ENCODE data around the gene SFRP2. TPM values are rescaled to one million over a fixed set of nuclear protein-coding genes. Genes with fewer than 3 reads are reported as not detected.

The SFRP2 gene
- total RNA-seq, 1 experiment from 2014 or later = not detected

DNA sequence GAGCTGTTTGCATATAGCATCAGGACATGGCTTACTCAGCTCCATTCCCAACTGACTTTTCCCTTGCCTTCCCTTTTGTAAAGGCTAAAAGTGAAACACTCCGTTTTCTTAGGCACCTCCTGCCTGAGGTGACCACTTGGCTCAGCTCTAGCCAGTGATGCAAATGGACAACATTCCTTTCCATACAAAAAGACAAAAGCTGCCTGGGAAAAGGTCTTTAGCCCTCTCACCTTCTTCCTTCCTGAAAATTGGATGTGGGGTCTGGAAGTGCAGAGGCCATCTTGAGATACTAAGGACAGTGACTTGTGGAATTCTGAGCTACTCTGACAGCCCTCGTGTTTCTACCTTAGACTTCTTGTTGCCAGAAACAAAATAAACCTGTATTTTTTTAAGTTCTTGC, 27.7 kb upstream of the SFRP2 start:
- ChIA-PET POLR2A (no interaction called here), CTCF (no interaction called here)
- Histone ChIP-seq H3K4me1 (no peaks in the 10 kb centered on the region), H3K4me3 (ENCODE audit: low read depth, low read length) (no peak overlapping the region), H3K27me3 (replicated peaks; ENCODE audit: control insufficient read depth, insufficient read depth, low read length) (no peaks in the 10 kb centered on the region), H3K9me3 (no peaks in the 10 kb centered on the region), H3K36me3 (ENCODE audit: control insufficient read depth, insufficient read depth, low read length) (no peaks in the 10 kb centered on the region)
- no peaks in the 10 kb centered on the region for H3K4me1 Mint-ChIP-seq (ENCODE audit: low read depth, unreplicated experiment)
- no peak for DNase-seq
- H3K27ac Mint-ChIP-seq (ENCODE audit: unreplicated experiment) = no peak overlapping the region
- intact Hi-C loops (cut with micrococcal nuclease; ENCODE audit: unreplicated experiment) = no loop called here
- BruUV-seq (replicated peaks) = no TSS peak
- H3K9me3 Mint-ChIP-seq (ENCODE audit: unreplicated experiment) = peaks cover 9% of the 10 kb centered on the region
- TF ChIP-seq, protein P1, sequence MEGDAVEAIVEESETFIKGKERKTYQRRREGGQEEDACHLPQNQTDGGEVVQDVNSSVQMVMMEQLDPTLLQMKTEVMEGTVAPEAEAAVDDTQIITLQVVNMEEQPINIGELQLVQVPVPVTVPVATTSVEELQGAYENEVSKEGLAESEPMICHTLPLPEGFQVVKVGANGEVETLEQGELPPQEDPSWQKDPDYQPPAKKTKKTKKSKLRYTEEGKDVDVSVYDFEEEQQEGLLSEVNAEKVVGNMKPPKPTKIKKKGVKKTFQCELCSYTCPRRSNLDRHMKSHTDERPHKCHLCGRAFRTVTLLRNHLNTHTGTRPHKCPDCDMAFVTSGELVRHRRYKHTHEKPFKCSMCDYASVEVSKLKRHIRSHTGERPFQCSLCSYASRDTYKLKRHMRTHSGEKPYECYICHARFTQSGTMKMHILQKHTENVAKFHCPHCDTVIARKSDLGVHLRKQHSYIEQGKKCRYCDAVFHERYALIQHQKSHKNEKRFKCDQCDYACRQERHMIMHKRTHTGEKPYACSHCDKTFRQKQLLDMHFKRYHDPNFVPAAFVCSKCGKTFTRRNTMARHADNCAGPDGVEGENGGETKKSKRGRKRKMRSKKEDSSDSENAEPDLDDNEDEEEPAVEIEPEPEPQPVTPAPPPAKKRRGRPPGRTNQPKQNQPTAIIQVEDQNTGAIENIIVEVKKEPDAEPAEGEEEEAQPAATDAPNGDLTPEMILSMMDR (IDR thresholded peaks at IDR 0.05; ENCODE audit: insufficient read depth in 1 of 2, low read depth in 1 of 2, low read length in 1 of 2, severe bottlenecking in 1 of 2, unreplicated experiment in 1 of 2) = no peak
- peaks cover 8% of the 10 kb centered on the region for H3K27me3 Mint-ChIP-seq (ENCODE audit: insufficient read depth, unreplicated experiment)
- no peaks in the 10 kb centered on the region for H3K36me3 Mint-ChIP-seq (ENCODE audit: insufficient read depth, unreplicated experiment)
- H3K4me3 Mint-ChIP-seq (ENCODE audit: unreplicated experiment) = no peak overlapping the region

DNA sequence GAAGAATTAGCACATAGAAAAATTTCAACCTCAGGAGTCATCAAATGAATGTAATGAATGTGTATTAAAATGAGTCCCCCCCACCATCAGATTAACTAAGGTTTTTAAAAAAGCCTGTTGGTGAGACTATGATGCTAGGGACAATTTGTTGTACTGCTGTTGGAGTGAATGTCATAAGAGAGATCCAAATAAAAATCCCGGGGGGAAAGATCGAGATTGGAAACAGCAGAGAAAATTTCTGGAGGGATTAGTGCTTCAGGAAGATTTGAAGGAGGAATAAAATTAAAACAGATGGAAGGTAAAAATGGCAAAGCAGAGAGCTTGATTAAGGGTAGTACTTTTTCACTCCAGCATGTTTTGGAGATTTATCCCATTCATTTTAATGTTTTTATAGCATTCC, 25.9 kb upstream of the SFRP2 start:
- CTCF ChIA-PET = no interaction called here
- Mint-ChIP-seq H3K27ac (ENCODE audit: unreplicated experiment) (no peak overlapping the region), H3K36me3 (ENCODE audit: insufficient read depth, unreplicated experiment) (no peaks in the 10 kb centered on the region), H3K27me3 (ENCODE audit: insufficient read depth, unreplicated experiment) (peaks cover 11% of the 10 kb centered on the region), H3K4me1 (ENCODE audit: low read depth, unreplicated experiment) (no peaks in the 10 kb centered on the region), H3K4me3 (ENCODE audit: unreplicated experiment) (no peak overlapping the region), H3K9me3 (ENCODE audit: unreplicated experiment) (peaks cover 9% of the 10 kb centered on the region)
- TF ChIP-seq, protein P1 (IDR thresholded peaks at IDR 0.05; ENCODE audit: insufficient read depth in 1 of 2, low read depth in 1 of 2, low read length in 1 of 2, severe bottlenecking in 1 of 2, unreplicated experiment in 1 of 2) = no peak
- H3K27me3 ChIP-seq (replicated peaks; ENCODE audit: control insufficient read depth, insufficient read depth, low read length) = no peaks in the 10 kb centered on the region
- H3K4me3 ChIP-seq (ENCODE audit: low read depth, low read length) = no peak overlapping the region
- BruUV-seq (replicated peaks) = no TSS peak
- DNase-seq = no peak
- H3K36me3 ChIP-seq (ENCODE audit: control insufficient read depth, insufficient read depth, low read length) = no peaks in the 10 kb centered on the region
- POLR2A ChIA-PET = no interaction called here
- H3K4me1 ChIP-seq = no peaks in the 10 kb centered on the region
- intact Hi-C loops (cut with micrococcal nuclease; ENCODE audit: unreplicated experiment) = no loop called here
- H3K9me3 ChIP-seq = no peaks in the 10 kb centered on the region

DNA sequence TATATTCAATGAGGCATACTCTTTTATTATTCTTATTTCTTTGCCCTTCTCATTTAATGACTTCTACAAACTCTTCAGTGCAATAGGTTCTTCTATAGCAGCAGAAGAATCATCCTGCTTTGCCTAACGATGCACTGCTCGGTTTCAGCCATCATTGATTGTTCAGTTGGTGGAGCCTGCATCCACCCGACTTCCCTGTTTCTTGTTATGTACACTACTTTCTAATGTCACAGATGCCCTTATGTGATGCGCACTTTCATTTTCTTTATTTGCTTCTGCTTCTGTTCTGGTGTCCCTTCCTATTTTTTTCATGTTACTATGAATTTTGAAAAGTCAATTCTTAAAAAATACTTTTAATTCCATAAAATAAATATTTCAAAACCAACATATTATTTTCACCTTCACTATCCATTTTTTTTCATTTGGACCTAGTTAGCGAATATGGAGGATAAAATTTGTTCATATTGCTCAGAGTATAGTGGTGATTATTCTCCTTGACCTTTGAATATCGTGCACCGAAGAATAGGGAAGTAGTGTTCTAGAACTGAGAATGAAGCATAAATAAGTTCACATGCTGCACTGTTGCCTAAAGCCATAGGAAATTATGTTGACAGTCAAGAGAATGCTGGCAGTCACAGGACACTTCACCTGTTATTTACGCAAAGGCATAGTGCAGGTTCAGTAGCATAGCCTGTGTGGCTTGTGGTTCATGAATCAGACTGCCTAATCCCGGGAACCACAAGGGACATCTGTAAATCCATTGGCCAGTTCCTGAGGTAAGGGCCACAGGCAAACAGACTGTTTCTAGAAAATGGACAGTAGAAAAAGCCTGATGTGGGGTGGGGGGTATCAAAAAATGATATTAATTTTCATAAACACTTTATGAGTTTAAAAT, 21.3 kb upstream of the SFRP2 start:
- no peaks in the 10 kb centered on the region for H3K36me3 ChIP-seq (ENCODE audit: control insufficient read depth, insufficient read depth, low read length)
- Mint-ChIP-seq H3K27me3 (ENCODE audit: insufficient read depth, unreplicated experiment) (peaks cover 8% of the 10 kb centered on the region), H3K36me3 (ENCODE audit: insufficient read depth, unreplicated experiment) (no peaks in the 10 kb centered on the region), H3K9me3 (ENCODE audit: unreplicated experiment) (no peaks in the 10 kb centered on the region), H3K4me1 (ENCODE audit: low read depth, unreplicated experiment) (peaks cover 6% of the 10 kb centered on the region), H3K4me3 (ENCODE audit: unreplicated experiment) (no peak overlapping the region), H3K27ac (ENCODE audit: unreplicated experiment) (no peak overlapping the region)
- no peaks in the 10 kb centered on the region for H3K9me3 ChIP-seq
- no peak overlapping the region for H3K4me3 ChIP-seq (ENCODE audit: low read depth, low read length)
- DNase-seq = no peak
- no peaks in the 10 kb centered on the region for H3K27me3 ChIP-seq (replicated peaks; ENCODE audit: control insufficient read depth, insufficient read depth, low read length)
- POLR2A ChIA-PET = no interaction called here
- no peaks in the 10 kb centered on the region for H3K4me1 ChIP-seq
- CTCF ChIA-PET = no interaction called here
- no TSS peak for BruUV-seq (replicated peaks)
- intact Hi-C loops (cut with micrococcal nuclease; ENCODE audit: unreplicated experiment) = no loop called here
- TF ChIP-seq, protein P1 (IDR thresholded peaks at IDR 0.05; ENCODE audit: insufficient read depth in 1 of 2, low read depth in 1 of 2, low read length in 1 of 2, severe bottlenecking in 1 of 2, unreplicated experiment in 1 of 2) = no peak

Measured in Caco-2 (cell line).